Heart left ventricle (tissue), 16 donors: ENCODE measurements around the gene SCN2B. TPM values are rescaled to one million over a fixed set of nuclear protein-coding genes. Genes with fewer than 3 reads are reported as not detected.

ENCODE experiments used
- ATAC-seq, 4 donors: fragments of 200-7000 bp; cut with Tn5 transposase; one replicate each; pipeline ENCODE4 v1.9.1; 2020 to 2022; ENCODE audit warnings: moderate library complexity in 4 of 4, mild to moderate bottlenecking in 3 of 4, moderate number of reproducible peaks in 1 of 4
- DNase-seq, 5 donors: peaks; one replicate each; pipeline ENCODE4 v3.0.0-alpha.2; 2020
- H3K27ac ChIP-seq, 12 donors: fragments of 200-600 bp; sonication (generic) in 4 of 12; one replicate each; pipeline versions ENCODE4 v1.5.0 to v1.8.0; 2016 to 2022; ENCODE audit warnings: mild to moderate bottlenecking in 2 of 12
- H3K27me3 ChIP-seq, 9 donors: fragments of 200-600 bp; sonication (generic) in 2 of 9; one replicate each; pipeline versions ENCODE4 v1.5.1 to v1.8.0; 2016 to 2022; ENCODE audit warnings: mild to moderate bottlenecking in 3 of 9
- H3K36me3 ChIP-seq, 9 donors: fragments of 200-600 bp; sonication (generic) in 2 of 9; one replicate each; pipeline versions ENCODE4 v1.5.0 to v1.8.0; 2018 to 2022; ENCODE audit warnings: mild to moderate bottlenecking in 2 of 9
- H3K4me1 ChIP-seq, 12 donors: fragments of 200-600 bp; sonication (generic) in 4 of 12; one replicate each; pipeline versions ENCODE4 v1.5.0 to v1.8.0; 2016 to 2022; ENCODE audit warnings: mild to moderate bottlenecking in 3 of 12
- H3K4me3 ChIP-seq, 12 donors: fragments of 200-600 bp; sonication (generic) in 4 of 12; one replicate each; pipeline versions ENCODE4 v1.5.0 to v1.8.0; 2017 to 2022; ENCODE audit warnings: mild to moderate bottlenecking in 9 of 12, moderate library complexity in 4 of 12
- H3K9me3 ChIP-seq, 12 donors: fragments of 200-600 bp; sonication (generic) in 4 of 12; one replicate each; pipeline versions ENCODE4 v1.5.0 to v1.8.0; 2016 to 2022; ENCODE audit warnings: mild to moderate bottlenecking in 1 of 12
- CTCF ChIP-seq, 12 donors: fragments of 200-600 bp; sonication (generic) in 4 of 12; IDR thresholded peaks; one replicate each; pipeline versions ENCODE4 v1.5.0 to v1.8.0; 2018 to 2022; ENCODE audit warnings: antibody characterized with exemption in 12 of 12, mild to moderate bottlenecking in 5 of 12
- POLR2A ChIP-seq, 2 donors: fragments of 450-650 bp; IDR thresholded peaks; one replicate each; pipeline ENCODE4 v1.6.1; 2017; ENCODE audit warnings: antibody characterized with exemption in 2 of 2, mild to moderate bottlenecking in 2 of 2, moderate library complexity in 2 of 2
- WGBS, 4 donors: extraction: QIAGEN DNeasy Blood & Tissue Kit in 2 of 4; methylation state at CpG; one replicate each; pipeline versions ENCODE4 v1.1.5 to v1.1.7; 2013 to 2018; 5-methylcytosine and 5-hydroxymethylcytosine counted together
- intact Hi-C, 10 donors: fragments of 100-400 bp; cut with DNase I; formaldehyde crosslinking; loops; one replicate each; pipeline versions ENCODE4 v1.11.1 to v1.14.2; 2022
- polyA plus RNA-seq, 2 donors: library from polyadenylated mRNA; stranded (reverse); fragments of 200-250 nt; gene quantifications; one replicate each; pipeline ENCODE4 v1.2.3, GENCODE V29; 2013
- total RNA-seq, 9 donors: library from RNA; depleted of rRNA in 2 of 9; stranded (reverse); fragments of >200 nt in 2 of 9; fragmentation: NEBNext Ultra II Directional in 3 of 9; extraction: Animal tissue kit (Norgen Biotek cat#: 25700) in 3 of 9; gene quantifications; one replicate each; pipeline versions ENCODE4 v1.1.0 to v1.2.4, GENCODE V29; 2016 to 2023
- donor health status: ischemic (EF 13 %, LVEDD 7.1; RV severe dilation, severe dysfunction).
- donor health status: healthy with polysubstance abuse.
- donor health status: DM: no; HTN: yes; CAD: no.
- donor health status: DM: no; HTN: no; CAD: no.
- donor health status: ischemic (EF 25% LVEDD 6.9; RV normal size, moderate dysfunction).
- donor health status: ischemic (EF 25% LVEDD 5.7; RV mildly dilated, moderate dysfunction).
- donor health status: healthy.
- donor health status: DM: yes; HTN: yes; CAD: no.
- donor health status: ischemic (EF 35%, LVEDD 5.7; RV mildly dilated, moderate dysfunction).
- donor health status: nonischemic (EF 11% LVEDD 7.7; RV severe dilation, severe dysfunction).
- donor health status: DM: yes; HTN: yes; CAD: no.
- donor health status: PGD.
- donor health status: ischemic (EF 29% LVEDD 5.4; RV normal size, mild dysfunction).
- donor health status: nonischemic (EF 23%, LVEDD 6.1; RV moderate dilation, normal function).

SCN2B gene
- total and polyA plus RNA-seq, 11 donors, result 3.6 to 32.5 (median 11.8) TPM

- intact Hi-C loops, result loop anchor here in 5 of 10 donors (10.0 kb wide), 3 partner anchors 78 to 342 kb away; partner anchors contain the start of gene UBE4A (in 3 of the 5)
- Histone ChIP-seq H3K36me3 (no peaks in the 10 kb centered on the region), H3K9me3 (no peaks in the 10 kb centered on the region), H3K4me1 (peaks cover 0 to 46% (median 16%) of the 10 kb centered on the region in 12 donors), H3K27me3 (peaks cover 0 to 3% (median 0%) of the 10 kb centered on the region in 9 donors), H3K4me3 (no peak overlapping the region), H3K27ac (peak overlapping the region in 1 of 12 donors; percentile 5)
- no peak for ATAC-seq
- DNase-seq, result peak in 2 of 5 donors; percentile 44 to 62
- WGBS, 4 donors, result 52 to 67% (median 59%) methylated on average over 6 of the region's 6 CpGs
- no peak for TF ChIP-seq POLR2A (IDR thresholded peaks at IDR 0.05)
- no peak for TF ChIP-seq CTCF (IDR thresholded peaks at IDR 0.05)
Observed at GRCh38 chr11:118142809-118143208, 33.6 kb downstream of the SCN2B start.

GRCh38 chr11:118142081-118142480, 34.4 kb downstream of the SCN2B start:
- H3K4me3 ChIP-seq, result no peak overlapping the region
- H3K27ac ChIP-seq, result no peak overlapping the region
- no peaks in the 10 kb centered on the region for H3K9me3 ChIP-seq
- H3K27me3 ChIP-seq, result peaks cover 0 to 3% (median 0%) of the 10 kb centered on the region in 9 donors
- 59 to 87% (median 73%) methylated on average over 2 of the region's 2 CpGs for WGBS, 4 donors
- ATAC-seq, result no peak
- no peak for TF ChIP-seq POLR2A (IDR thresholded peaks at IDR 0.05)
- H3K36me3 ChIP-seq, result peaks cover 0 to under 1% (median 0%) of the 10 kb centered on the region in 9 donors
- H3K4me1 ChIP-seq, result peaks cover 0 to 39% (median 14%) of the 10 kb centered on the region in 12 donors
- DNase-seq, result no peak
- intact Hi-C loops, result loop anchor here in 5 of 10 donors (10.0 kb wide), 3 partner anchors 77 to 343 kb away; partner anchors contain the start of gene UBE4A (in 3 of the 5)

- Histone ChIP-seq H3K4me1 (peaks cover 0 to 17% (median 6%) of the 10 kb centered on the region in 12 donors), H3K36me3 (peaks cover 0 to 3% (median 0%) of the 10 kb centered on the region in 9 donors), H3K27ac (no peak overlapping the region), H3K27me3 (peaks cover 0 to 3% (median 0%) of the 10 kb centered on the region in 9 donors), H3K4me3 (no peak overlapping the region), H3K9me3 (no peaks in the 10 kb centered on the region)
- 48 to 70% (median 52%) methylated on average over 1 of the region's 1 CpG for WGBS, 4 donors
- no peak for ATAC-seq
- intact Hi-C loops, result no loop called here
- no peak for DNase-seq
- TF ChIP-seq CTCF (IDR thresholded peaks at IDR 0.05) (no peak), POLR2A (IDR thresholded peaks at IDR 0.05) (no peak)
Observed at GRCh38 chr11:118139578-118139977, 36.9 kb downstream of the SCN2B start.

- Histone ChIP-seq H3K9me3 (no peaks in the 10 kb centered on the region), H3K4me3 (no peak overlapping the region), H3K36me3 (peaks cover 0 to 3% (median 0%) of the 10 kb centered on the region in 9 donors), H3K27ac (no peak overlapping the region), H3K27me3 (peaks cover 0 to 3% (median 0%) of the 10 kb centered on the region in 9 donors), H3K4me1 (peaks cover 0 to 17% (median under 1%) of the 10 kb centered on the region in 12 donors)
- DNase-seq, result no peak
- intact Hi-C loops, result no loop called here
- 68 to 75% (median 73%) methylated on average over 10 of the region's 10 CpGs for WGBS, 4 donors
- TF ChIP-seq CTCF (IDR thresholded peaks at IDR 0.05) (no peak), POLR2A (IDR thresholded peaks at IDR 0.05) (no peak)
- ATAC-seq, result no peak
Observed at GRCh38 chr11:118138839-118139420, 37.5 kb downstream of the SCN2B start.
